Breast epithelium (tissue), 4 donors: ENCODE data around the gene C6orf132. TPM values are rescaled to one million over a fixed set of nuclear protein-coding genes. Genes with fewer than 3 reads are reported as not detected.

Source experiments
- DNase-seq, 2 donors: peaks; one replicate each; pipeline ENCODE4 v3.0.0-alpha.2; 2019; ENCODE audit warnings: low spot score in 2 of 2
- H3K27ac ChIP-seq, 2 donors: fragments of 200-600 bp; sonication (generic) in 1 of 2; one replicate each; pipeline ENCODE4 v1.5.1; 2016 to 2019; ENCODE audit warnings: mild to moderate bottlenecking in 1 of 2
- H3K27me3 ChIP-seq, 2 donors: fragments of 200-600 bp; sonication (generic) in 1 of 2; one replicate each; pipeline versions ENCODE4 v1.5.1 to v1.6.0; 2017 to 2019; ENCODE audit warnings: control low read depth in 1 of 2, mild to moderate bottlenecking in 1 of 2
- H3K36me3 ChIP-seq: fragments of 200-600 bp; one replicate; pipeline ENCODE4 v1.5.1; 2019
- H3K4me1 ChIP-seq, 2 donors: fragments of 200-600 bp; sonication (generic); one replicate each; pipeline ENCODE4 v1.5.1; 2016 to 2019; ENCODE audit warnings: control low read depth in 1 of 2
- H3K4me3 ChIP-seq, 3 donors: fragments of 200-600 bp; sonication (generic); 1 replicate in 2 of 3; 2 replicates in 1 of 3; pipeline ENCODE4 v1.5.1; 2016 to 2019; ENCODE audit warnings: mild to moderate bottlenecking in 3 of 3, moderate library complexity in 2 of 3
- H3K9me3 ChIP-seq, 2 donors: fragments of 200-600 bp; sonication (generic) in 1 of 2; one replicate each; pipeline ENCODE4 v1.5.1; 2016 to 2019; ENCODE audit warnings: control low read depth in 1 of 2
- CTCF ChIP-seq, 3 donors: fragments of 450-650 bp; IDR thresholded peaks; one replicate each; pipeline ENCODE4 v1.5.1; 2016 to 2017; ENCODE audit warnings: antibody characterized with exemption in 3 of 3, mild to moderate bottlenecking in 3 of 3, moderate library complexity in 3 of 3
- POLR2A ChIP-seq: fragments of 450-650 bp; IDR thresholded peaks from one replicate; pipeline ENCODE4 v1.6.1; 2016; ENCODE audit warnings: antibody characterized with exemption, mild to moderate bottlenecking, moderate library complexity
- POLR2AphosphoS5 ChIP-seq, 3 donors: sonication (generic); formaldehyde crosslinking; IDR thresholded peaks; one replicate each; pipeline ENCODE4 v1.6.1; 2017; ENCODE audit warnings: antibody characterized with exemption in 3 of 3
- intact Hi-C: fragments of 100-400 bp; cut with DNase I; formaldehyde crosslinking; loops from one replicate; pipeline ENCODE4 v1.15.1; 2023; ENCODE audit warnings: low total_unique reads
- total RNA-seq, 3 donors: library from RNA; depleted of rRNA; stranded (reverse); fragments of >200 nt; gene quantifications; one replicate each; pipeline ENCODE4 v1.1.0, GENCODE V29; 2016

C6orf132 gene
- total RNA-seq, 3 donors from 2014 or later = 4.2 to 20.2 (median 10.2) TPM

GRCh38 chr6:42093582-42094329 is 48.7 kb downstream of the C6orf132 start:
- TF ChIP-seq POLR2AphosphoS5 (IDR thresholded peaks at IDR 0.05) (no peak), POLR2A (no peak), CTCF (IDR thresholded peaks at IDR 0.05) (no peak)
- DNase-seq = no peak
- intact Hi-C loops = no loop called here

GRCh38 chr6:42091718-42092023 is 50.7 kb downstream of the C6orf132 start:
- intact Hi-C loops = no loop called here
- no peaks in the 10 kb centered on the region for H3K27me3 ChIP-seq
- H3K36me3 ChIP-seq = no peaks in the 10 kb centered on the region
- no peak overlapping the region for H3K27ac ChIP-seq
- TF ChIP-seq POLR2A (no peak), POLR2AphosphoS5 (IDR thresholded peaks at IDR 0.05) (no peak), CTCF (IDR thresholded peaks at IDR 0.05) (no peak)
- no peaks in the 10 kb centered on the region for H3K4me1 ChIP-seq
- DNase-seq = no peak
- H3K4me3 ChIP-seq = no peak overlapping the region
- no peaks in the 10 kb centered on the region for H3K9me3 ChIP-seq

More at GRCh38 chr6:42093582-42094329, 48.7 kb downstream of the C6orf132 start:
- no peak overlapping the region for H3K4me3 ChIP-seq
- no peaks in the 10 kb centered on the region for H3K9me3 ChIP-seq
- H3K27ac ChIP-seq = no peak overlapping the region
- no peaks in the 10 kb centered on the region for H3K36me3 ChIP-seq
- peaks cover 0 to under 1% of the 10 kb centered on the region in 2 donors for H3K4me1 ChIP-seq
- no peaks in the 10 kb centered on the region for H3K27me3 ChIP-seq

GRCh38 chr6:42090819-42091717 is 51.4 kb downstream of the C6orf132 start:
- no peaks in the 10 kb centered on the region for H3K4me1 ChIP-seq
- no peaks in the 10 kb centered on the region for H3K9me3 ChIP-seq
- H3K27ac ChIP-seq = no peak overlapping the region
- H3K27me3 ChIP-seq = no peaks in the 10 kb centered on the region
- intact Hi-C loops = no loop called here
- H3K36me3 ChIP-seq = no peaks in the 10 kb centered on the region
- TF ChIP-seq POLR2AphosphoS5 (IDR thresholded peaks at IDR 0.05) (no peak), CTCF (IDR thresholded peaks at IDR 0.05) (no peak), POLR2A (no peak)
- DNase-seq = no peak
- H3K4me3 ChIP-seq = no peak overlapping the region

GRCh38 chr6:42088101-42088591 is 54.3 kb downstream of the C6orf132 start:
- DNase-seq = no peak
- H3K27ac ChIP-seq = no peak overlapping the region
- intact Hi-C loops = loop anchor here (5.0 kb wide), 1 partner anchor 289 kb away; no protein-coding TSS in a partner anchor

More at GRCh38 chr6:42088101-42088591, 54.3 kb downstream of the C6orf132 start:
- H3K4me1 ChIP-seq = no peaks in the 10 kb centered on the region
- no peaks in the 10 kb centered on the region for H3K36me3 ChIP-seq
- no peaks in the 10 kb centered on the region for H3K9me3 ChIP-seq
- TF ChIP-seq POLR2A (no peak), CTCF (IDR thresholded peaks at IDR 0.05) (no peak), POLR2AphosphoS5 (IDR thresholded peaks at IDR 0.05) (no peak)
- H3K4me3 ChIP-seq = no peak overlapping the region
- H3K27me3 ChIP-seq = no peaks in the 10 kb centered on the region
